ENCODE data around the gene IGF2. TPM values are rescaled to one million over a fixed set of nuclear protein-coding genes. Genes with fewer than 3 reads are reported as not detected.

Gene IGF2
- polyA plus RNA-seq, 1 donor (not counting 4 experiments of a cell fraction or from before 2014, with no cell fraction given), result not detected

DNA sequence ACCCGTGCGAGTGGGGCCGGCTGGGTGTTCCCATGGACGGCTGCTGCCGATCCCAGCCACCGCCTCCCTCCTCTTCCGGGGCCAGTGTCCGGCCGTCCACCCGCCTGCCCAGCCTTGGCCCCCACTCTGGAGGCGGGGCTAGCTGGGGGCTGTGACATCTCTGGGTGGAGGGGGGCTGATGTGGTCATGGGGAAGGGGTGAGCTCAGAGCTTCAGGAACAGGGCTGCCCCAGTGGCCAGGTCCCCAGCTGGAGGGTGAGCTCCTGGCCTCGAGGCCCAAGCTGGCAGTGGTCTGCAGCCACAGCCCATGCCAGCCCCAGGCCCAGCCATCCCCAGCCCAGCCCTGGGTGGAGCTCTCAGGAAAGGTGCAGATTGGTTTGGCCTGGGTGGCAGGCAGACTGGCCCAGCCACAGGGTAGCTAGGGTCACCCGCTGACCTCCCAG, 19.1 kb upstream of the IGF2 start:
- Histone ChIP-seq H3K36me3 (ENCODE audit: control insufficient read depth in 2 of 2, extremely low read depth in 1 of 2, insufficient read depth in 2 of 2, low read length in 2 of 2) (no peaks in the 10 kb centered on the region), H3K9me3 (ENCODE audit: control insufficient read depth, low read depth, low read length) (no peaks in the 10 kb centered on the region), H3K4me1 (ENCODE audit: control insufficient read depth, extremely low read depth, insufficient read depth, low read length) (no peaks in the 10 kb centered on the region), H3K27me3 (ENCODE audit: control insufficient read depth, extremely low read depth, insufficient read depth, low read length) (no peaks in the 10 kb centered on the region), H3K79me2 (ENCODE audit: control insufficient read depth, insufficient read depth, low read length) (no peaks in the 10 kb centered on the region), H4K20me1 (ENCODE audit: control insufficient read depth, extremely low read depth, insufficient read depth, low read length) (no peaks in the 10 kb centered on the region), H3K27ac (ENCODE audit: control insufficient read depth, insufficient read depth, low read length) (no peak overlapping the region), H3K9me1 (ENCODE audit: control insufficient read depth, extremely low read depth, insufficient read depth, low read length) (no peaks in the 10 kb centered on the region), H3K4me3 (ENCODE audit: control insufficient read depth in 2 of 3, extremely low read depth in 1 of 3, insufficient read depth in 2 of 3, low read depth in 1 of 3, low read length in 3 of 3) (no peak overlapping the region), H2AFZ (ENCODE audit: control insufficient read depth, low read length) (no peak overlapping the region), H3K9ac (ENCODE audit: control insufficient read depth, extremely low read depth, insufficient read depth, low read length) (no peak overlapping the region), H3K4me2 (ENCODE audit: control insufficient read depth, extremely low read depth, insufficient read depth, low read depth, low read length) (no peak overlapping the region)
- DNase-seq (ENCODE audit: low read depth, low spot score) (no peak), FAIRE-seq (no peak)
- no peak for TF ChIP-seq EZH2 (IDR thresholded peaks at IDR 0.05; ENCODE audit: low read length)
- TF ChIP-seq, protein P1, sequence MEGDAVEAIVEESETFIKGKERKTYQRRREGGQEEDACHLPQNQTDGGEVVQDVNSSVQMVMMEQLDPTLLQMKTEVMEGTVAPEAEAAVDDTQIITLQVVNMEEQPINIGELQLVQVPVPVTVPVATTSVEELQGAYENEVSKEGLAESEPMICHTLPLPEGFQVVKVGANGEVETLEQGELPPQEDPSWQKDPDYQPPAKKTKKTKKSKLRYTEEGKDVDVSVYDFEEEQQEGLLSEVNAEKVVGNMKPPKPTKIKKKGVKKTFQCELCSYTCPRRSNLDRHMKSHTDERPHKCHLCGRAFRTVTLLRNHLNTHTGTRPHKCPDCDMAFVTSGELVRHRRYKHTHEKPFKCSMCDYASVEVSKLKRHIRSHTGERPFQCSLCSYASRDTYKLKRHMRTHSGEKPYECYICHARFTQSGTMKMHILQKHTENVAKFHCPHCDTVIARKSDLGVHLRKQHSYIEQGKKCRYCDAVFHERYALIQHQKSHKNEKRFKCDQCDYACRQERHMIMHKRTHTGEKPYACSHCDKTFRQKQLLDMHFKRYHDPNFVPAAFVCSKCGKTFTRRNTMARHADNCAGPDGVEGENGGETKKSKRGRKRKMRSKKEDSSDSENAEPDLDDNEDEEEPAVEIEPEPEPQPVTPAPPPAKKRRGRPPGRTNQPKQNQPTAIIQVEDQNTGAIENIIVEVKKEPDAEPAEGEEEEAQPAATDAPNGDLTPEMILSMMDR (optimal IDR thresholded peaks at IDR 0.05 in 1 of 3, IDR thresholded peaks at IDR 0.05 in 1 of 3, conservative IDR thresholded peaks at IDR 0.05 in 1 of 3; ENCODE audit: extremely low read depth in 1 of 3, insufficient read depth in 2 of 3, low read length in 3 of 3), result no peak
- dilution Hi-C loops (cut with MboI; ENCODE audit: extremely low pct_ligation_motif_present, low sequenced_read_pairs), result no loop called here

DNA sequence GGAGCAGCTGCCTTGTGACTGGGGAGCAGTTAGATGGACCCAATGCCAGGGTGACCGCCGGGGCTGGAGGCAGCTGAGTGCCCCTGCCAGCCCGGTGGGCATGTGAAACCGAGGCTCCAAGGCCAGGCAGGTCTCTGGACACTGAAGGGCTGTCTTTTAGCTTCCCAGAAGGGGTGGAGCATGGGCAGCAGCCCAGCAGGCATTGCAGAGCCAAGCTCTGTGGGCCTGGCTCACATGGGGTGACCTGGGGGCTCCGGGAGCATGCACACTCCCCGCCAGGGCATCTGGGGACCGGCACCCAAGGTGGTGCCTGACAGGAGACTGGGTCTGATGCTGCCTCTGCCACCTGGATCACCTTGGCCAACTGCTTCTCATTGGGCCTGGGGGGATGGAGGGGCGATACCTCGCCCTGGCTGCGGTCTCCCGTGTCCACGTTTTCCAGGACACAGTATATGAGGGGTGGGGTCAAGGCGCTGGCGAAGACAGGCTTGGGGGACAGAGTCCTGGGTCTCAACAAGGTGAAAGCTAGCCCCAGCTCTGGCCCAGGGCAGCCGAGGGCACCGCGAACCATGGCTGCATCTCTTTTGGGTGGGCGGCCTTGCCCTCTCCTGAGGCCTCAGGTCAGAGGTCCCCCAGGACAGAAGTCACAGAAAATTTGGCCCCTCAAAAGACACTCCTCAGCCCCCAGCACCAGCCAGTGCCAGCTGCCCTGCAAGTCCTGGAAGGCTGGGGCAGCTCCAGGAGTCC, 18.3 kb upstream of the IGF2 start:
- Histone ChIP-seq H3K4me3 (ENCODE audit: control insufficient read depth in 2 of 3, extremely low read depth in 1 of 3, insufficient read depth in 2 of 3, low read depth in 1 of 3, low read length in 3 of 3) (no peak overlapping the region), H3K36me3 (ENCODE audit: control insufficient read depth in 2 of 2, extremely low read depth in 1 of 2, insufficient read depth in 2 of 2, low read length in 2 of 2) (no peaks in the 10 kb centered on the region), H3K9me3 (ENCODE audit: control insufficient read depth, low read depth, low read length) (no peaks in the 10 kb centered on the region), H3K4me2 (ENCODE audit: control insufficient read depth, extremely low read depth, insufficient read depth, low read depth, low read length) (no peak overlapping the region), H3K9me1 (ENCODE audit: control insufficient read depth, extremely low read depth, insufficient read depth, low read length) (no peaks in the 10 kb centered on the region), H3K27me3 (ENCODE audit: control insufficient read depth, extremely low read depth, insufficient read depth, low read length) (peaks cover 4% of the 10 kb centered on the region), H2AFZ (ENCODE audit: control insufficient read depth, low read length) (no peak overlapping the region), H3K79me2 (ENCODE audit: control insufficient read depth, insufficient read depth, low read length) (no peaks in the 10 kb centered on the region), H3K27ac (ENCODE audit: control insufficient read depth, insufficient read depth, low read length) (no peak overlapping the region), H3K9ac (ENCODE audit: control insufficient read depth, extremely low read depth, insufficient read depth, low read length) (no peak overlapping the region), H3K4me1 (ENCODE audit: control insufficient read depth, extremely low read depth, insufficient read depth, low read length) (no peaks in the 10 kb centered on the region), H4K20me1 (ENCODE audit: control insufficient read depth, extremely low read depth, insufficient read depth, low read length) (no peaks in the 10 kb centered on the region)
- DNase-seq (ENCODE audit: low read depth, low spot score), result no peak
- FAIRE-seq, result no peak
- dilution Hi-C loops (cut with MboI; ENCODE audit: extremely low pct_ligation_motif_present, low sequenced_read_pairs), result no loop called here
- TF ChIP-seq, protein P1 (optimal IDR thresholded peaks at IDR 0.05 in 1 of 3, IDR thresholded peaks at IDR 0.05 in 1 of 3, conservative IDR thresholded peaks at IDR 0.05 in 1 of 3; ENCODE audit: extremely low read depth in 1 of 3, insufficient read depth in 2 of 3, low read length in 3 of 3), result no peak
- TF ChIP-seq EZH2 (IDR thresholded peaks at IDR 0.05; ENCODE audit: low read length), result no peak
